Sigmoid colon (tissue), 7 donors: ENCODE results near the gene C17orf100. TPM values are rescaled to one million over a fixed set of nuclear protein-coding genes. Genes with fewer than 3 reads are reported as not detected.

ENCODE experiments used
- DNase-seq: peaks from one replicate; pipeline ENCODE4 v3.0.0-alpha.2; 2019
- H3K27ac ChIP-seq, 4 donors: fragments of 200-600 bp; sonication (generic); one replicate each; pipeline ENCODE4 v1.5.1; 2016 to 2019; ENCODE audit warnings: mild to moderate bottlenecking in 1 of 4
- H3K27me3 ChIP-seq, 3 donors: fragments of 200-600 bp; sonication (generic); one replicate each; pipeline ENCODE4 v1.5.1; 2019; ENCODE audit warnings: mild to moderate bottlenecking in 1 of 3
- H3K36me3 ChIP-seq, 4 donors: fragments of 200-600 bp; sonication (generic); one replicate each; pipeline ENCODE4 v1.5.1; 2016 to 2019
- H3K4me1 ChIP-seq, 4 donors: fragments of 200-600 bp; sonication (generic); one replicate each; pipeline ENCODE4 v1.5.1; 2017 to 2019
- H3K4me3 ChIP-seq, 4 donors: fragments of 200-600 bp; sonication (generic); one replicate each; pipeline ENCODE4 v1.5.1; 2017 to 2019; ENCODE audit warnings: mild to moderate bottlenecking in 2 of 4, moderate library complexity in 1 of 4
- H3K9me3 ChIP-seq, 4 donors: fragments of 200-600 bp in 3 of 4; sonication (generic) in 3 of 4; one replicate each; pipeline versions ENCODE4 v1.5.1 to v1.6.1; 2013 to 2019
- EP300 ChIP-seq, 4 donors: sonication (generic); formaldehyde crosslinking; IDR thresholded peaks; one replicate each; pipeline ENCODE4 v1.6.1; 2017; ENCODE audit warnings: antibody characterized with exemption in 4 of 4
- POLR2A ChIP-seq, 2 donors: fragments of 450-650 bp; IDR thresholded peaks; one replicate each; pipeline ENCODE4 v1.6.1; 2016; ENCODE audit warnings: antibody characterized with exemption in 2 of 2, mild to moderate bottlenecking in 2 of 2, moderate library complexity in 2 of 2
- POLR2AphosphoS5 ChIP-seq, 4 donors: sonication (generic); formaldehyde crosslinking; IDR thresholded peaks; one replicate each; pipeline ENCODE4 v1.6.1; 2017; ENCODE audit warnings: antibody characterized with exemption in 4 of 4
- WGBS, 2 donors: extraction: QIAGEN DNeasy Blood & Tissue Kit; methylation state at CpG; one replicate each; pipeline ENCODE4 v1.1.7; 2013; 5-methylcytosine and 5-hydroxymethylcytosine counted together
- intact Hi-C: fragments of 100-400 bp; cut with DNase I; formaldehyde crosslinking; loops from one replicate; pipeline ENCODE4 v1.15.1; 2023
- polyA plus RNA-seq, 3 donors: library from polyadenylated mRNA; stranded (reverse); fragments of 200-250 nt; gene quantifications; one replicate each; pipeline ENCODE4 v1.2.3, GENCODE V29; 2013
- total RNA-seq, 4 donors: library from RNA; depleted of rRNA; stranded (reverse); fragments of >200 nt; gene quantifications; one replicate each; pipeline ENCODE4 v1.1.0, GENCODE V29; 2016
- TF ChIP-seq, protein P1 (sequence below), 4 experiments: fragments of 450-650 bp in 3 of 4; fragments of 200-600 bp in 1 of 4; IDR thresholded peaks; one replicate each; pipeline ENCODE4 v1.5.1; 2016 to 2019; ENCODE audit warnings: antibody characterized with exemption in 4 of 4, mild to moderate bottlenecking in 3 of 4, moderate library complexity in 2 of 4
- donor health status: healthy with polysubstance abuse.
- donor health status: Bipolar disorder and iron deficiency.
- donor health status: healthy.

Gene C17orf100
- total and polyA plus RNA-seq, 7 donors: 0.81 to 4.2 (median 2.1) TPM

DNA sequence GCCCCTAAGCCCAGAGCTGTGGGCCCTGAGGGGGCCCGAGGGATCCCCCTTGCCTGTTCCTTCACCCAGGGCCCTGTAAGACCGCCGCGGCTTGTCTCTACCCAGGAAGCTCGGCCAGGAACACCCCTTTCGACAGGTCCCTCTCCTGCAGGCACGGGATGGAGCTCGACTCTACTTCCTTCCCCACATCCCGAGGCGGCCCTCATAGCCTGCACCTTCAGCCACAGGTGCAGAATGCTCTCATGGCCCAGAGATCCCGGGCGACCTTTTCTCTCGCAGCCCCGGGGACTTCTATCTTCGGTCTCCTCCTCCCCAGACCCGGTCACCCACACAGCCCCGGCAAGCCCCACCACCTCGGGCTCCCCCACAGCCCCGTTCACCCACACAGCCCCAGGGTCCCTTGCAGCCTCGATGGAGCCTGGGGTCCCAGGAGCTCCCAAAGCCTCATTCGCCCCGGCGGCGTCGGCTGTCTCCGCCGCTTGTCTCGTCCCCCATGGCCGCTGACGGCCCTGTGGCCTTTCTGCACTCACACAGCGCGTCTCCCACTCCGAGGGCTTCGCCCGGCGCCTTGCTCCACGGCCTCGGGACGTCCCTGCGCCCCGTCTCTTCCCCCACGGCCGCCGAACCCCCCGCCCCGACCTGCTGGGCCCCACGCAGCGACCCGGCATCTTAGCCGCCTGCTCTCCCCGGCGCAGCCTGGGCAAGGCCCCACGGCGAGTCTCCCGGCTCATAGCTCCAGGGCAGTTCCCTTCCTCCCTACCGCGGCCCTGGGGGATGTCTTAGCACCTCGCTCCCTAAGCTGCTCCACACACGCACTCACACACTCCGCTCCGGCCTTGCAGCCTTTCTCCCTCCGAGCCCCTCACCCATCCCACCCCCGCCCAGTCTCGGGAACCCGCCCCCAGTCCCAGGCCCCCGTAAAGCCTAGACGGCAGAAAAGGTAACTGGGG lies 11.7 kb upstream of the C17orf100 start:
- Histone ChIP-seq H3K4me3 (peak overlapping the region; percentile 71 to 84 (median 80)), H3K4me1 (peaks cover 0 to 39% (median 32%) of the 10 kb centered on the region in 4 donors), H3K27ac (peak overlapping the region; percentile 80 to 88 (median 85)), H3K36me3 (peaks cover 0 to 26% (median 8%) of the 10 kb centered on the region in 4 donors), H3K9me3 (no peaks in the 10 kb centered on the region), H3K27me3 (no peaks in the 10 kb centered on the region)
- peak; percentile 71 for DNase-seq
- intact Hi-C loops: loop anchor here (5.0 to 10.0 kb wide), 2 partner anchors 168 to 765 kb away; partner anchors contain the start of genes NLGN2 and TMEM256
- no peak for TF ChIP-seq POLR2A (IDR thresholded peaks at IDR 0.05)
- no peak for TF ChIP-seq POLR2AphosphoS5 (IDR thresholded peaks at IDR 0.05)
- TF ChIP-seq, protein P1, sequence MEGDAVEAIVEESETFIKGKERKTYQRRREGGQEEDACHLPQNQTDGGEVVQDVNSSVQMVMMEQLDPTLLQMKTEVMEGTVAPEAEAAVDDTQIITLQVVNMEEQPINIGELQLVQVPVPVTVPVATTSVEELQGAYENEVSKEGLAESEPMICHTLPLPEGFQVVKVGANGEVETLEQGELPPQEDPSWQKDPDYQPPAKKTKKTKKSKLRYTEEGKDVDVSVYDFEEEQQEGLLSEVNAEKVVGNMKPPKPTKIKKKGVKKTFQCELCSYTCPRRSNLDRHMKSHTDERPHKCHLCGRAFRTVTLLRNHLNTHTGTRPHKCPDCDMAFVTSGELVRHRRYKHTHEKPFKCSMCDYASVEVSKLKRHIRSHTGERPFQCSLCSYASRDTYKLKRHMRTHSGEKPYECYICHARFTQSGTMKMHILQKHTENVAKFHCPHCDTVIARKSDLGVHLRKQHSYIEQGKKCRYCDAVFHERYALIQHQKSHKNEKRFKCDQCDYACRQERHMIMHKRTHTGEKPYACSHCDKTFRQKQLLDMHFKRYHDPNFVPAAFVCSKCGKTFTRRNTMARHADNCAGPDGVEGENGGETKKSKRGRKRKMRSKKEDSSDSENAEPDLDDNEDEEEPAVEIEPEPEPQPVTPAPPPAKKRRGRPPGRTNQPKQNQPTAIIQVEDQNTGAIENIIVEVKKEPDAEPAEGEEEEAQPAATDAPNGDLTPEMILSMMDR (IDR thresholded peaks at IDR 0.05): no peak
- no peak for TF ChIP-seq EP300 (IDR thresholded peaks at IDR 0.05)
- WGBS, 2 donors: 1% methylated on average over 67 of the region's 67 CpGs

DNA sequence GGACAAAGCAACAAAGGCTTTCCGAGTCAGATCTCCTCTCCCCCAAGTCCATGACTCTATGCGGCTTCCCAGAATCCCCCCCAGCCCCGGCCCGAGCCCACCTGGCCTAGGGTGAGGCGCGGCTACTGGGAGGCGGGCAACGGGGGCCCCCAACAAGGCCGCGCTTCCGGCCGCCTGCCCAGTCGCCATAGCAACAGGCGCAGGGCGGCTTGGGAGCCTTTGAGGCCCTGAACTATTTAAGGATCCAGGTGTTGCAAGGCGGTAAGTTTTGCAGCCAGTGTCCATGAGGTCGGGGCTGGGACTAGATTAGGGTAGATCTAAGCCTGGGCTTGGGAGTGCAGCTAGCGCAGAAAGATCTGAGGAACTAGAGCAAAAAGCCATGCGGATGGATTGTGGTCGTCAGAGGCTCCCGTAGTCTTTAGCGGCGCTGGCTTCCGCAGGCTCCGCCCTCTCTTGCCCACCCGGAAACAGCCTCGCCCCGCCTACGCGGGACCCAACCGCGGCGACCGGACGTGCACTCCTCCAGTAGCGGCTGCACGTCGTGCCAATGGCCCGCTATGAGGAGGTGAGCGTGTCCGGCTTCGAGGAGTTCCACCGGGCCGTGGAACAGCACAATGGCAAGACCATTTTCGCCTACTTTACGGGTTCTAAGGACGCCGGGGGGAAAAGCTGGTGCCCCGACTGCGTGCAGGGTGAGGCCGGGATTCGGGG lies 10.9 kb upstream of the C17orf100 start, which contains the start of the genes KIAA0753 and TXNDC17:
KIAA0753 (minus strand) TSS at position 176 of the 711 bp plus-strand sequence. CDS start 5,608 bp downstream, outside the sequence.
TXNDC17 (plus strand) TSS at position 525 of the 711 bp plus-strand sequence; CDS start at position 548, 23 bp downstream.
- peak; percentile 95 for DNase-seq
- no peaks in the 10 kb centered on the region for H3K27me3 ChIP-seq
- peaks cover 0 to 34% (median 9%) of the 10 kb centered on the region in 4 donors for H3K36me3 ChIP-seq
- no peaks in the 10 kb centered on the region for H3K9me3 ChIP-seq
- 0 to 1% methylated on average over 52 of the region's 52 CpGs for WGBS, 2 donors
- peaks cover 0 to 39% (median 32%) of the 10 kb centered on the region in 4 donors for H3K4me1 ChIP-seq
- TF ChIP-seq POLR2AphosphoS5 (IDR thresholded peaks at IDR 0.05) (peak; percentile 79 to 96 (median 94)), POLR2A (IDR thresholded peaks at IDR 0.05) (peak; percentile 77 to 80), EP300 (IDR thresholded peaks at IDR 0.05) (no peak)
- TF ChIP-seq, protein P1 (IDR thresholded peaks at IDR 0.05): no peak
- H3K27ac ChIP-seq: peak within 1 kb of the TSS; percentile 80 to 88 (median 85)
- peak within 1 kb of the TSS; percentile 71 to 84 (median 80) for H3K4me3 ChIP-seq
- intact Hi-C loops: loop anchor here (5.0 to 10.0 kb wide), 2 partner anchors 168 to 764 kb away; partner anchors contain the start of genes NLGN2 and TMEM256

DNA sequence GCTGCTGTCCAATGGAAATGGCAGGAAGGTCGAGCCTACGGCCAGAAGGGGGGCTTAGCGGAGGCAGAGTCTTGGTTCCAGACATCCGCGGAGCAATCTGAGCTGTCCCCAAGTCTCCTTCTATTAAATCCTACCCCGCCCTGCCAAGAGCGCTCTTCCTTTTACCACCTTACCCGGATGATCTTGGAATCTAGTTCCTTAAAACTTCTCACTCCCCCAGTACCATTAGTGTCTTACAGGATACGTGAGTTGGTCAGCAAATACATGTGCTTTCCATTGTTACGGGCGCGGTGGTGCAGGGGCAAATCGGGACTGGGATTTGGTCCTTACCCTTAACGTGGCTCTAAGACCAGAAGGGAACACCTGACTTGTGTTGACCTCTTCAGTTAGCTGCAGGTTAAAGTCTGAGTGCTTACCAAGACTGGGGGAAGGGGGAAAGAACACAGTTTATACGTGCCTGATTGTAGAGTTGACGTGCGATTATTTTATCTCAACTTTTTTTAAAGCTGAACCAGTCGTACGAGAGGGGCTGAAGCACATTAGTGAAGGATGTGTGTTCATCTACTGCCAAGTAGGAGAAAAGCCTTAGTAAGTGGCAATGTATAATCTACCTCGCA lies 10.2 kb upstream of the C17orf100 start:
- no peaks in the 10 kb centered on the region for H3K27me3 ChIP-seq
- peaks cover 0 to 38% (median 11%) of the 10 kb centered on the region in 4 donors for H3K36me3 ChIP-seq
- intact Hi-C loops: loop anchor here (5.0 to 10.0 kb wide), 2 partner anchors 169 to 763 kb away; partner anchors contain the start of genes NLGN2 and TMEM256
- DNase-seq: no peak
- no peaks in the 10 kb centered on the region for H3K9me3 ChIP-seq
- H3K27ac ChIP-seq: peak overlapping the region; percentile 80 to 88 (median 85)
- WGBS, 2 donors: 2 to 5% methylated on average over 20 of the region's 20 CpGs
- H3K4me1 ChIP-seq: peaks cover 0 to 39% (median 32%) of the 10 kb centered on the region in 4 donors
- TF ChIP-seq, protein P1 (IDR thresholded peaks at IDR 0.05): no peak
- TF ChIP-seq EP300 (IDR thresholded peaks at IDR 0.05) (no peak), POLR2AphosphoS5 (IDR thresholded peaks at IDR 0.05) (no peak), POLR2A (IDR thresholded peaks at IDR 0.05) (no peak)
- peak overlapping the region; percentile 71 to 84 (median 80) for H3K4me3 ChIP-seq

DNA sequence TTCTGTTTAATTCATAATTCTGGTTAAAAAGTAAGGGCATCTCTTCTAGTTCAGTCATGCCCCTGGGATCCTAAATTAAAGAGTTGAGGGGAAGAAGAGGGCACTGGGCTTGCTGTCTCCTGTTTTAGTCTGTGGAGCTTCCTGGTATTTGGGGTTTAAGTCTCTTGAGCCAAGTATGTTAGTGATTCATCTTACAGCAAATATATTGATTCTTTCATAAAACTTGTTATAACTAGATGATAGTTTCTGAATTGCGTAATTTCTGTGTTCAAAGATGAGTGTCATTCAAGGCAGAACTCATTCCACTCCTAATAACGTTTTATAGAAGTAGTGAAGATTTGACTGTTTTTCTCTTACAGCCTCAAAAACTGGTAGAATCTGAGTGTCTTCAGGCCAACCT lies 9.0 kb upstream of the C17orf100 start:
- TF ChIP-seq POLR2AphosphoS5 (IDR thresholded peaks at IDR 0.05) (no peak), POLR2A (IDR thresholded peaks at IDR 0.05) (no peak), EP300 (IDR thresholded peaks at IDR 0.05) (no peak)
- TF ChIP-seq, protein P1 (IDR thresholded peaks at IDR 0.05): no peak
- 33 to 54% methylated on average over 2 of the region's 2 CpGs for WGBS, 2 donors
- Histone ChIP-seq H3K27ac (no peak overlapping the region), H3K9me3 (no peaks in the 10 kb centered on the region), H3K27me3 (no peaks in the 10 kb centered on the region), H3K36me3 (peaks cover 0 to 50% (median 11%) of the 10 kb centered on the region in 4 donors), H3K4me3 (no peak overlapping the region), H3K4me1 (peaks cover 0 to 31% (median 29%) of the 10 kb centered on the region in 4 donors)
- intact Hi-C loops: loop anchor here (5.0 to 10.0 kb wide), 2 partner anchors 170 to 762 kb away; partner anchors contain the start of genes NLGN2 and TMEM256
- no peak for DNase-seq
